Measurements from ENCODE around the gene FSIP2.
"Not testable (repeated sequence)": the region's sequence is repeated elsewhere in the genome, so short reads cannot be mapped to it uniquely, and the experiment has no call there.

The FSIP2 gene

GRCh38 chr2:185860321-185860720 is 121.7 kb downstream of the FSIP2 start:
- Histone ChIP-seq H3K18ac (ENCODE audit: low read length) (no peak overlapping the region), H2BK5ac (ENCODE audit: low read length) (no peak overlapping the region), H3K36me3 (replicated peaks in 1 of 2; ENCODE audit: control insufficient read depth in 2 of 2, insufficient read depth in 2 of 2, low read length in 2 of 2) (no peaks in the 10 kb centered on the region), H3K4me3 (ENCODE audit: low read length in 2 of 2) (no peak overlapping the region), H3K4me2 (ENCODE audit: insufficient read depth, low read length, poor library complexity, severe bottlenecking) (no peak overlapping the region), H3K9ac (ENCODE audit: low read depth, low read length, poor library complexity) (no peak overlapping the region), H2BK120ac (ENCODE audit: low read depth, low read length) (no peak overlapping the region), H3K27ac (replicated peaks; ENCODE audit: low read length) (no peak overlapping the region), H3K4ac (ENCODE audit: low read length) (no peak overlapping the region), H2BK12ac (ENCODE audit: low read length) (no peak overlapping the region), H4K91ac (ENCODE audit: low read depth, low read length, poor library complexity) (no peak overlapping the region), H3K79me1 (ENCODE audit: low read depth, low read length) (no peaks in the 10 kb centered on the region), H3K9me3 (replicated peaks in 1 of 2; ENCODE audit: control insufficient read depth in 2 of 2, insufficient read depth in 1 of 2, low read depth in 1 of 2, low read length in 2 of 2) (no peaks in the 10 kb centered on the region), H3K4me1 (ENCODE audit: control insufficient read depth in 2 of 2, insufficient read depth in 1 of 2, low read depth in 1 of 2, low read length in 2 of 2) (no peaks in the 10 kb centered on the region), H3K27me3 (ENCODE audit: control insufficient read depth in 3 of 3, insufficient read depth in 3 of 3, low read depth in 1 of 3, low read length in 3 of 3) (no peaks in the 10 kb centered on the region), H4K8ac (ENCODE audit: low read depth, low read length) (no peak overlapping the region), H3K23ac (ENCODE audit: low read depth, low read length, poor library complexity) (no peak overlapping the region), H2AFZ (ENCODE audit: low read length) (no peak overlapping the region), H2BK15ac (ENCODE audit: low read length) (no peak overlapping the region), H2AK5ac (ENCODE audit: low read depth, low read length) (no peak overlapping the region), H3K14ac (ENCODE audit: low read length) (no peak overlapping the region)
- DNase-seq (ENCODE audit: low spot score) = no peak
- WGBS, 2 donors (ENCODE audit: extremely low coverage in 2 of 2, insufficient read length in 2 of 2, insufficient replicate concordance in 1 of 2) = no CpG with 5 or more reads among the region's 1 CpG

GRCh38 chr2:185862657-185863398 is 124.2 kb downstream of the FSIP2 start:
- H3K27me3 ChIP-seq (ENCODE audit: control insufficient read depth in 3 of 3, insufficient read depth in 3 of 3, low read depth in 1 of 3, low read length in 3 of 3) = no peaks in the 10 kb centered on the region
- H2BK15ac ChIP-seq (ENCODE audit: low read length) = no peak overlapping the region

GRCh38 chr2:185864468-185865260 is 126.1 kb downstream of the FSIP2 start:
- not testable (repeated sequence) for H2BK12ac ChIP-seq (ENCODE audit: low read length); H2BK15ac ChIP-seq (ENCODE audit: low read length); H3K4me2 ChIP-seq (ENCODE audit: insufficient read depth, low read length, poor library complexity, severe bottlenecking); H3K27me3 ChIP-seq (ENCODE audit: control insufficient read depth in 3 of 3, insufficient read depth in 3 of 3, low read depth in 1 of 3, low read length in 3 of 3); H3K4me1 ChIP-seq (ENCODE audit: control insufficient read depth in 2 of 2, insufficient read depth in 1 of 2, low read depth in 1 of 2, low read length in 2 of 2); DNase-seq (ENCODE audit: low spot score); H3K4ac ChIP-seq (ENCODE audit: low read length); H3K4me3 ChIP-seq (ENCODE audit: low read length in 2 of 2); H4K91ac ChIP-seq (ENCODE audit: low read depth, low read length, poor library complexity); H2AFZ ChIP-seq (ENCODE audit: low read length); H3K23ac ChIP-seq (ENCODE audit: low read depth, low read length, poor library complexity); H2BK120ac ChIP-seq (ENCODE audit: low read depth, low read length); H3K18ac ChIP-seq (ENCODE audit: low read length); H3K14ac ChIP-seq (ENCODE audit: low read length); H3K27ac ChIP-seq (replicated peaks; ENCODE audit: low read length); H2AK5ac ChIP-seq (ENCODE audit: low read depth, low read length); H2BK5ac ChIP-seq (ENCODE audit: low read length); H3K79me1 ChIP-seq (ENCODE audit: low read depth, low read length); H3K9me3 ChIP-seq (replicated peaks in 1 of 2; ENCODE audit: control insufficient read depth in 2 of 2, insufficient read depth in 1 of 2, low read depth in 1 of 2, low read length in 2 of 2); H3K9ac ChIP-seq (ENCODE audit: low read depth, low read length, poor library complexity); H4K8ac ChIP-seq (ENCODE audit: low read depth, low read length); H3K36me3 ChIP-seq (replicated peaks in 1 of 2; ENCODE audit: control insufficient read depth in 2 of 2, insufficient read depth in 2 of 2, low read length in 2 of 2)
- no CpG with 5 or more reads among the region's 31 CpGs for WGBS, 2 donors (ENCODE audit: extremely low coverage in 2 of 2, insufficient read length in 2 of 2, insufficient replicate concordance in 1 of 2)

More at GRCh38 chr2:185862657-185863398, 124.2 kb downstream of the FSIP2 start:
- Histone ChIP-seq H3K14ac (ENCODE audit: low read length) (no peak overlapping the region), H2AFZ (ENCODE audit: low read length) (no peak overlapping the region), H2AK5ac (ENCODE audit: low read depth, low read length) (no peak overlapping the region), H3K4me2 (ENCODE audit: insufficient read depth, low read length, poor library complexity, severe bottlenecking) (no peak overlapping the region), H3K4ac (ENCODE audit: low read length) (no peak overlapping the region), H3K4me1 (ENCODE audit: control insufficient read depth in 2 of 2, insufficient read depth in 1 of 2, low read depth in 1 of 2, low read length in 2 of 2) (no peaks in the 10 kb centered on the region), H2BK5ac (ENCODE audit: low read length) (no peak overlapping the region), H2BK12ac (ENCODE audit: low read length) (no peak overlapping the region), H3K9ac (ENCODE audit: low read depth, low read length, poor library complexity) (no peak overlapping the region), H3K27ac (replicated peaks; ENCODE audit: low read length) (no peak overlapping the region), H3K9me3 (replicated peaks in 1 of 2; ENCODE audit: control insufficient read depth in 2 of 2, insufficient read depth in 1 of 2, low read depth in 1 of 2, low read length in 2 of 2) (no peaks in the 10 kb centered on the region), H4K91ac (ENCODE audit: low read depth, low read length, poor library complexity) (no peak overlapping the region), H2BK120ac (ENCODE audit: low read depth, low read length) (no peak overlapping the region), H3K4me3 (ENCODE audit: low read length in 2 of 2) (no peak overlapping the region), H3K79me1 (ENCODE audit: low read depth, low read length) (no peaks in the 10 kb centered on the region), H3K18ac (ENCODE audit: low read length) (no peak overlapping the region), H4K8ac (ENCODE audit: low read depth, low read length) (no peak overlapping the region), H3K36me3 (replicated peaks in 1 of 2; ENCODE audit: control insufficient read depth in 2 of 2, insufficient read depth in 2 of 2, low read length in 2 of 2) (no peaks in the 10 kb centered on the region), H3K23ac (ENCODE audit: low read depth, low read length, poor library complexity) (no peak overlapping the region)
- DNase-seq (ENCODE audit: low spot score) = no peak
- no CpG with 5 or more reads among the region's 7 CpGs for WGBS, 2 donors (ENCODE audit: extremely low coverage in 2 of 2, insufficient read length in 2 of 2, insufficient replicate concordance in 1 of 2)
